Dermis lymphatic vessel endothelial cell (primary cell): ENCODE results near the gene NSF. TPM values are rescaled to one million over a fixed set of nuclear protein-coding genes. Genes with fewer than 3 reads are reported as not detected.

Source experiments
- total RNA-seq: library from RNA; depleted of rRNA; stranded (reverse); fragments of >200 nt; gene quantifications from 2 replicates; pipeline ENCODE4 v1.2.1, GENCODE V29; 2014

Gene NSF
- 41.3 and 43.0 TPM in 2 replicates for total RNA-seq

DNA sequence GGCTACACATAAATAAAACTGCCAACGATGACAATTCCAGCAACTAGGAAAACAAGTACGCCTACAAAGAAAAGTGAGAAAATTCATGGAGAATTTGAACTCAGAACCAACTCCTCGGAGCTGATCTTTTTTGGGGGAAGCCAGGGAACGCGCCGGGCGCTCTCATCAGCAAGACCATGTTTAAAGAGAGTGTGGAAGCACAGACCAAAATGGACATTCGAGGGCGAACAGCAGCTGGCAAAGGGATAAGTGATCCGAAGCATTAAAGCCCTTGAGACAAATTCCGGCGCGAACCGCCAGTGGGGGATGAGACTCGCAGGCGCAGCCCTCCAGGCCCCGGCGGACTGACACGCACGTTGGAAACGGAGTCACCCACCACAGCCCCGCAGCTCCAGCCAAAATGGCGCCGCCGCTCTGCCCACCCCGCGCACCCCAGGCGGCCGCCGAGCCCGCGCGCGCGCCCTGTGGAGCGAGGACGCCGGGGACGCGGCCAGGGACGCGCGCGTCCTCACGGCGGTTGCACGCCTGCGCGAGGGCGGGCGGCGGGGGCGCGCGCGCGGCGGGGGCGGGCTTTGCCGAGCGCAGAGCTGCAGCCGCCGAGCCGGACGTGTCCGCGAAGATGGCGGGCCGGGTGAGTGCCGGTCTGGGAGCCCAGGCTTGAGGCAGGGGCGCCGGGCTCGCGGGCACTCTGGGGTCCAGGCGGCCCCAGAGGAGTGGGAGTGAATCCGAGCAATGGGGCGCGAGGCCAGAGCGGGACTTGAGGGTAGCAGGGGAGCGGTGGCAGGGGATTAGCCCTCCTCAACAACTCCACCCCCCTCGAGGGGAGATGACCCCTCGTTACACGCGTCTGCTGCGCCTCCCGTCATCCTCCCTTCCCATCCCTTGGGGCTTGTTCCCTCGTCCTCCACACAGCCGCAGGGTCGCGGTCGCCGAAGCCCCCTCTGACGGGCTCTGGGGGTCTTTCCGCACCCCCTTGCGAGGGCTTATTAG, at the start of gene NSF:
NSF (plus strand) TSS at position 513 of the 990 bp plus-strand sequence; CDS start at position 620, 107 bp downstream.

GRCh38 chr17:46579083-46580075, 11.1 kb upstream of the NSF start, which contains the start of gene ARL17A:
ARL17A (minus strand) TSS chr17:46579691; CDS start chr17:46576322, 3,369 bp downstream.

Other genes starting within 250 kb of the NSF start
- gene ARL17B, start 228.9 kb upstream of the NSF start, total RNA-seq = 3.4 and 3.7 TPM in 2 replicates
- gene LRRC37A2, start 78.2 kb upstream of the NSF start, total RNA-seq = 1.5 and 2.7 TPM in 2 replicates
- gene ARL17A, start 11.0 kb upstream of the NSF start, total RNA-seq = 1.3 and 4.0 TPM in 2 replicates
- gene WNT3, start 228.0 kb downstream of the NSF start, total RNA-seq = 0.65 and 0.86 TPM in 2 replicates